ENCODE results near the gene TMEM175.

The TMEM175 gene

DNA sequence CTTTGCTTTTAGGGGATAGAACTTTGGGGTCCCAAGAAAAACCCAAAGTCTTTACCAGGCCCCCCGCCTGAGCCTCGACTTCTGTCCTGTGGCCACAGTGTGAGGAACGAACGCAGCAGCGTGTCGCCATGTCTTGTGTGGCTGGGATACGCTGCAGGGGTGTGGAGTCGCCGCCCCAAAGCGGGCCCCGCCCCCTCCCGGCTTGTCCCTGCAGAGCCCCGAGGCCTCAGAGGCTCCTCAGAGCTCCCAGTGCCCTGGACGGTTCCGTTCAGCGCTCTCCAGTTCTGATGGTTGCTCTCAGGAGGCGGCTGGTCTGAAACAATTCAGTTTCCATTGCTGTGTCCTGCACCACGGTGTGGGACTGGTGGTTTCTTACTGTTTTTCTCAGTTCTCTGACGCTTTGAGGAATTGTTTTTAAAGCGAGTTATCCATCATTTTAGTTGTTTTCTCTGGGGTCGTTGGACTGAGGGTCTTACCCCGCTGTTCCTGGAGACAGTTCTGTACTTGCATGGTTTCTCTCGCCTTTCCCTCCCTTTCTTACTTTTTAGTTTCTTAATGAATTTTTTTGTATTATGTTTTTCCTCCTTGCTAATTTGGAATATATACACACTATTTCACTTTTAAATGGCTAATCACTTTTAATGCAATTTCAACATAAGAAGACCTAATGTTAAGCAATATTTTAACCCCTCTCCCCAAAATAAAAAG, 53.0 kb downstream of the TMEM175 start:
- intact Hi-C loops (cut with DNase I), result loop anchor here (10.0 kb wide), 1 partner anchor 240 kb away; no protein-coding TSS in a partner anchor

GRCh38 chr4:986428-986878, 54.2 kb downstream of the TMEM175 start:
- DNase-seq, result no peak
- intact Hi-C loops (cut with DNase I), result loop anchor here (10.0 kb wide), 1 partner anchor 242 kb away; no protein-coding TSS in a partner anchor

More for the DNA sequence above, 53.0 kb downstream of the TMEM175 start:
- DNase-seq, result peak in 2 of 10 donors; percentile 31 to 83

DNA sequence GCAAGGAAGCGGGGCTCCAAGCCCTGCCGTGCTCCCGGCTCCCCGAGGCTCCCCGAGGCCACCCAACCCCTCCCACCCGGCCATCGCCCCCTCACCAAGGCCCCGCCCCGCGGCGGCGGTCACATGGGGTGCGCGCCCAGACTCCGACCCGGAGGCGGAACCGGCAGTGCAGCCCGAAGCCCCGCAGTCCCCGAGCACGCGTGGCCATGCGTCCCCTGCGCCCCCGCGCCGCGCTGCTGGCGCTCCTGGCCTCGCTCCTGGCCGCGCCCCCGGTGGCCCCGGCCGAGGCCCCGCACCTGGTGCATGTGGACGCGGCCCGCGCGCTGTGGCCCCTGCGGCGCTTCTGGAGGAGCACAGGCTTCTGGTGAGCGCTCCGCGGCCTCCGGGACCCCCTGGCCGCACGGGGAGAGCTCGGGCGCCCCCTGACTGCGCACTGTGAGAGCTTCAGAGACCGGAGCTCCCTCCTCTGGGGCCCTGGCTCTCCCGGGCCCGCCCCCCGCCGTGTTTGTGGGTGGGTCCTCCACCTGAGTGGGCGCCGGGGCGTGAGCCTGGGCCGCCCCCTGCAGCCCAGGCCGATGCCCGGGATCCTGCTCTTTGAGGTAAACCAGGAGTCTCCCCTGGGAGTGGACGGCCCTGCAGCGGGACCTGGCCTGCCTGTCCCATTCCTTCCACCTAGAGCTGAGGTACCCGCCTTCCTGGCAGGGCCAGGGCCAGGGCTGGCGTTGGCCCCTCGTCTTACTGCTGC, 54.8 kb downstream of the TMEM175 start, which contains the start of gene IDUA:
TSS of gene IDUA (plus strand) at position 166 of the 745 bp plus-strand sequence. CDS start at position 207, 41 bp downstream.
- intact Hi-C loops (cut with DNase I), result loop anchor here (10.0 kb wide), 1 partner anchor 242 kb away; no protein-coding TSS in a partner anchor

GRCh38 chr4:987624-988513, 55.6 kb downstream of the TMEM175 start:
- peak in 1 of 10 donors; percentile 82 for DNase-seq
- intact Hi-C loops (cut with DNase I), result loop anchor here (10.0 kb wide), 1 partner anchor 243 kb away; no protein-coding TSS in a partner anchor

More for the DNA sequence above, 54.8 kb downstream of the TMEM175 start, which contains the start of gene IDUA:
- peak; percentile 80 to 98 (median 88) for DNase-seq

DNA sequence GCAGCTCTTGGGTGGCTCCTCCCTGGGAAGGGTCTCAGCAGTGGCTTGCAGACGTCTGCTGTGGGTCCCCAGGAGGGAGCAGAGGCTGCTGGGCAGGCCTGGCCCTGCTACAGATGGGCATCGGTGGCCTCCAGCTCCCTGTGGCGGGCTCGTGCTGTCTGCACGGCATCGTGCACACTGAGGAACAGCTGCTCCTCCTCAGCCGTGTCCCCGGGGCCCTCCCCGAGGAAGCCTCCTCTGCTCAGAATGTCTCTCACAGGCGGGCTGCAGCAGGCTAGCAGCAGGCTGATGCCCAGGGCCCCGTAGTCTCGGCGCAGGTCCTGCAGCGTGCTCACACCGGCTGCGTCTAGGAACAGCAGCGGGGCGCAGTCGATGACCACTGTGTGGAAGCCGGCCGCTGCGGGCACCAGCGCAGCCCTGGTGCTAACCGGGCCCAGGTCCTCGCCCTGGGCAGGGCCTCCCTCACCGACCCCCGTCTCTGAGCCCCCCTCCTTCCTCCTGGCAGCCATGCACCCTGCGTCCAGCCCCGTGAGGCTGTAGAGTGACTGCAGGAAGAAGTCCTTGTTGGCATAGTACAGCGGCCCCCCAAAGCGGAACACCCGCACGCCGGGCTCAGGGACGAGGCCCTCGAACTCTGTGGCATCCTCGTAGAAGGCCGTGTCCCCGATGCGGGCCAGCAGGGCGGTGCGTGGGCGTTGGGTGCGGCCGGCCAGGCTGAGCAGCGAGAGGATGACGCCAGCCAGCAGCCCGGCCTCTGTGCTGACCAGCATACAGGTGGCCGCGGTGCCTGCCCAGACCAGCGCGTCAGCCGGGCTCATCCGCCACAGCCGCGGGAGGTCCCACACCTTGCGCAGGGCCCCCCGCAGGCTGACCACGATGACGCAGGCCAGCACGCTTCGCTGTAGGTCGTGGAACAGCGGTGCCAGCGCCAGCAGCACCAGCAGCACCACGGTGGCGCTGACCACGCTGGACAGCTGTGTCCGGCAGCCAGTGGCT, 56.8 kb downstream of the TMEM175 start:
- no peak for DNase-seq
- intact Hi-C loops (cut with DNase I), result loop anchor here (10.0 kb wide), 1 partner anchor 244 kb away; no protein-coding TSS in a partner anchor

DNA sequence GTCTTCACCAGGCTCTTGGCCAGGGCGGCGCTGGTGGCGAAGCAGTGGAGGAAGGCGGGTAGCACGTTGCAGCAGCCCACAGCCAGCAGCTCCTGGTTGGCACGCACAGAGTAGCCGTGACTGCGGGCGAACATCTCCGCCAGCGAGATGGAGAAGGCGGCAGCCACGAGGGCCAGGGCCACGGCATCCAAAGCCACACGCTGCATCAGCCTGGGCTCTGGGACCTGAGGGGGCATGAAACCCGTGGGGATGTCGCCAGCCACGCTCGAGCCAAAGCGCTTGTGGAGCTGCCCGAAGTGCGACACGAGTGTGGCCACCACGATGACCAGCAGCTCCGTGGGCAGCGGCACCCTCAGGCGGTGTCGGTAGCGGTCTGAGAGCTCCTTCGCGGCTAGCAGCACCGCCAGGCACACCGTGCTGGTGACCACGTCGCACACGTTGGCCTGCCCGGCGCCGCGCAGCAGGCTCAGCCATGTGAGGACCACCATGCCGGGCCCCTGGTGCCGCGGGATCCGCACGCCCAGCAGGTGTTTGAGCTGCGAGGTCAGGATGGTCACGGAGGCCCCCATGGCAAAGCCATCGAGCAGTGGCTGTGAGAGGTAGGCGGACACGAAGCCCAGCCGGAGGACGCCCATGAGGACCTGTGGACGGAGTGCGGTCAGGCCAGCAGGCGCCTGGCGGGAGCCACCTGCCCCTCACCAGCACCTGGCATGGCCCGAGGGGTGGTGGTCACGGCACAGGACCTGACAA, 57.6 kb downstream of the TMEM175 start:
- DNase-seq, result peak in 1 of 10 donors; percentile 83
- intact Hi-C loops (cut with DNase I), result loop anchor here (10.0 kb wide), 1 partner anchor 245 kb away; no protein-coding TSS in a partner anchor

GRCh38 chr4:990746-991367, 58.6 kb downstream of the TMEM175 start:
- intact Hi-C loops (cut with DNase I), result no loop called here

GRCh38 chr4:991451-992296, 59.4 kb downstream of the TMEM175 start:
- DNase-seq, result peak in 1 of 10 donors; percentile 84
- intact Hi-C loops (cut with DNase I), result no loop called here

More at GRCh38 chr4:990746-991367, 58.6 kb downstream of the TMEM175 start:
- DNase-seq, result peak in 1 of 10 donors; percentile 80

DNA sequence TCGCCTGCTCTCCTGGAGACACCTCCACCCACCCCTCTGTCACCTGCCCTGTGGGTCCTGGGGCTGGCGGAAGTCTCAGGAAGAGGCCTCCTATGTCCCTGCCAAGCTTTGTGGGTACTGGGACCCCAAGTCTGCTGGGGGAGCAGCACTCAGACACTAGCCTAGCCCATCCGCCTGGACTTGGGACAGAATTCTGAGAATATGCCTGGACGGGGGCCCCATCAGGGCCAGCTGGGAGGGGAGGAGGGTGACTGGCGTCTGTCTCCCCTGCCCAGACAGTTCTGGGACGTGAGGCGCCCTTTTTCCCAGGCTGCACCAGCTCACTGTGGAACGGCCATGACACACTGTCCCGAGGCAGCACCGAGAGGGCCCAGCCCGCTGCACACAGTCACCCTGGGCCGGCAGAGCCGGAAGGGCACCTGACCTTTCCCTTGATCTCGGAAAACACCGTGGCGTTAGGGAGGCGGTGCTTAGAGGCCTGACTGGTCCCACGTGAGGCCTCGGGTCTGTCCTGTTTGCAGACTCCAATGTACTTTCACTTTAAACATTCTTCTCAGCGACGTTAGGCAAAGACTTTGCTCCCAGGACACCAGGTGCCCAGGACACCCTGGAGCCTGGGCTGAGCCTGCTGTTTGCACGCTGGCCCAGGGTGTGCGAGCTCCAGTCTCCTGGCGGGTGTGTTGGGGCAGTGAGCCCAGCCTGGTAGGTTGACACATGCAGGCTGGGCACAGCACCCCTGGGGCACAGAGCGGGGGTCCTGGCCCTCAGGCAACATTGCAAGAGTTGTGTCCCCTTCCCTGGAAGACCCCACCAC, 60.2 kb downstream of the TMEM175 start:
- intact Hi-C loops (cut with DNase I), result no loop called here

DNA sequence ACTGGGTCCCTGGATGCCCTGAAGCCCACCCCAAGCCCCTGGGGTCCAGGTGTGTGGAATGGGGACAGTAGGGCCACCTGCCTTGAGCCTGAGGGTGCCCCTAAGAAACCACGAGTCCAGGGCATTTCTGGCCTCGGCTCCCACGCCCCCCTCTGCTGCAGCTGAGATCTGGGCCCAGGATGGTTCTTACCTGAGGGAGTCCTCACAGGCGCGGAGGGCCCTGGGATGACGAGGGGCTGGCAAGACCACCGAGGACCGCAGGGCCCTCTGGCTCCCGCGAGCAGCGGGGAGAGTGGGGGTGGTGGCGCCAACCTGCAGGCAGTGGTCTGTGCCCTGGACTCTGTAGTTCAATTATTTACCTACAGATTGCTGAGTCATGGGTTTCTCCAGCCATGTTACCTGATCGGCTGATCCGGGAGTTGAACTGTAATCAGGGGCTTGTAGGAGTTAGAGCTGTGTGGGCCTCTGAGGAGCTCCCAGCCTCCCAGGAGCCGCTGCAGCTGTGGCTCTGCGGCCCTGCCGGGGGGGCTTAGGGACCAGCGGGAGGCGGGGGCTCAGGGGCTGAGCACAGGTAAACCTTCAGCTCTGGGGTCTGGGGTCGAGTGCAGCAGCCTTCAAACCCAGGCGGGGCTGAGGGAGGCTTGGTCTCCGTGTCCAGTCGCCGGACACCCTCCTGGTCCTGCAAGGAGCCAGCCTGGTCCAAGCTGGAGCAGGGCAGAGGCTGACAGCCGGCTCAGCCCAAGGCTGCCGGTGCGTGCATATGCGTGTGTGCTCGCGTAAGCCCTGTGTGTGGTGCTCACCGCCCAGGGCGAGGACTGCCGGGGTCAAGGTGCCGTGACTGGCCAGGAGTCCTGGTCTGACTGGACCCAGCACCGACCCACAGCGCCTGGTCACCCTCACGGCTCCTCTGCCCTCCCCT, 61.1 kb downstream of the TMEM175 start, which contains the start of gene SLC26A1:
TSS of gene SLC26A1 (minus strand) at position 294 of the 919 bp plus-strand sequence. CDS start 1,701 bp downstream, outside the sequence.
- intact Hi-C loops (cut with DNase I), result no loop called here
- peak in 2 of 10 donors; percentile 69 to 83 for DNase-seq

More for the DNA sequence above, 60.2 kb downstream of the TMEM175 start:
- peak in 1 of 10 donors; percentile 80 for DNase-seq

GRCh38 chr4:995311-996026, 63.2 kb downstream of the TMEM175 start:
- intact Hi-C loops (cut with DNase I), result no loop called here
- no peak for DNase-seq

DNA sequence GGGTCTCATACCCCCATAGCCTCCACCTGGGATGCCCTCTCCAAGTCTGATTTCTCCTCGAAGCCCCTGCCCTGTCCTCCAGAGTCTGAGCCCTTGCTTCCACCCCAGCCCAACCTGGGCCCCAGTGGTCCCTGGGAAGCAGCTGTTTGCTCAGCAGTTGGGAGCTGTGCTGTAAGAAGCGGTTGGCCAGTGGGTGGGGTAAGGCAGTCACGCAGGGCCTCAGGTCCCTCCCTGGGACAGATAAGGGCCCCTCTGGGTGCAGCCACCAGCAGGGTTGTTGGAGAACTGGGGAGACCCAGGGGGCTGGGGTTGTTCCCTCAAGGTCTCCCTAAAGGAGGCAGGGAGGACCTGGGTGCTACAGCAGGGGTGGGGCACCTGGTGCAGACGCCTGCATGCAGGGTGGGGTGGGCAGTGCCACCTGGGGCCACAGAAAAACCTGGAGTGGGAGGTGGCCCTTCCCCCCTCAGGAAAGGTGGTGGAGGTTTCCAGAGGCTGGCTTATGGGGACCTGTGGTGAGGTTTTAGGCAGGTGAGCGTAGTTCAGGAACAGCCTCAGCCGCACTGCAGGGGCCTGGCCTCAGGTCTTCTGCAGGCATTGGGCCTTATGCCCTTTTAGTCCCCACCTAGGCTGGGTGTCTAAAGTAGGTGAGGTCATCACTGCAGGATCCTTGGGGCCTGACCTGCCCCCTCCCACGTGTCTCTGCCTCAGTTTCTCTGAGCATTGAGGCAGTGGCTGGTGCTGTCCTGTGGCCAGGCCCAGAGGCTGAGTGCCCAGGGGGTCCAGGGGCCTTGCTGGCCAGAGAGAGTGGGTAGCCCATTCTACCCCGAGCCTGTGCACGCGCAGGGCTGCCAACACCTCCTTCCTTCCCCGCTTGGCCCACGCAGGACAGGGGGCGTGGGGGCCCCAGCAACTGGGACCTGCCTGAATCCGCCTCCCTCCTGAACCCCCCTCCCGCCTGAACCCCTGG, 64.1 kb downstream of the TMEM175 start:
- intact Hi-C loops (cut with DNase I), result no loop called here
- no peak for DNase-seq

DNA sequence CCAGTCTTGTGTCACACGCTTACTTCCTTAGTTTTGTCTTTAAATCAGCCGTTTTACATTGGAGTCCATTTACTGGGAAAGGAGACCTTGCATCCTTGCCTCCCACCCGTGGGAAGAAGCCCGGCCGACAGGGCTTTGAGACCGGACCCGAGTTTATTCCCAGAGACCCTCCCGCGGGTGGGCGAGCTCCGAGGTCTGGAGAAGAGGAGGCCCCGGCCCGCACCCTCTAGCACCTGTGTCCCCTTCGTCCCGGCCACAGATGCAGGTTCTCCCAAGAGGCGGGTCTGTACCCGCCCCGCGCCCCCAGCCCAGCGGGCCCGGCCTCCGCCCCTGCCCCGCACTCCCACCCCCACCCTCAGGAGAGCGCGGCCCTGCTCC, 64.7 kb downstream of the TMEM175 start:
- intact Hi-C loops (cut with DNase I), result no loop called here
- no peak for DNase-seq
